DOHH2 (cell line): ENCODE results near the gene MYO1H.

Experiments used
- EZH2phosphoT487 ChIP-seq: fragments of 200-600 bp; sonication (generic); IDR thresholded peaks from 2 replicates; pipeline ENCODE4 v1.6.1; 2017; ENCODE audit warnings: borderline replicate concordance, mild to moderate bottlenecking, antibody characterized with exemption, low read length, moderate library complexity, mixed read lengths
- TF ChIP-seq, protein P1 (sequence below): fragments of 200-600 bp; sonication (generic); IDR thresholded peaks from one replicate; pipeline ENCODE4 v1.5.1; 2014; ENCODE audit warnings: antibody characterized with exemption, mild to moderate bottlenecking, low read depth, low read length; ENCODE audit not compliant: poor library complexity, severe bottlenecking

DNA sequence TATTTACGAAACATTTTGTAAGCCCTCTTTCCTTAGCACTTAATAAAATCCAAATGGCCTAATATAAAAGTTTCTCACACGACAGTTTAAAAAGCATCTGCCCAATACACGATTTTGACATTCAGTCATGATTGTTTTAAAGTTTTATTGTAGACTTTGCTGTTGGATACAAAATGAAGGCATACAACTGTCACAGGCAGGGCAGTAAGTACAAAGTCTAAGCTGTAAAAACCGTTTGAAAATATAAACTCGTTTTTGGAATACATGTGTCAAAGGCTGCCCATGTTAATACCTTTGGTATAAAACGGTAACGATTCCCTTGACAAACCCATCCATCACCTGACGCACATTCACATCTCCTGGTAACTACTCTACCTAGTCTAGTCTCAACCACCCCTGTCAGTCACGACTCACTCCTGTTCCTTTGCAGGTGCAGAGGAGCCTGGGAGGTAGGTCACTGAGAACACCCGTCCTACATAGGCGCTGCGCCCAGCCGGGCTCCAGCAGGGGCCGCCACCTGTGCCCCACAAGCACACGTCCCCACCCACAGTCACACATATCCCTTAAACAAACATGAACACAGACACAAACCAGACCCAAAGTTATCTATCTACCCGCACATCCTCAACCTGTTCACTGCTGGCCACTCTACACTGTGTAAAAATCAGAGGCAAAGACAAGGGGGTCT is 102.3 kb downstream of the MYO1H start:
- TF ChIP-seq, protein P1, sequence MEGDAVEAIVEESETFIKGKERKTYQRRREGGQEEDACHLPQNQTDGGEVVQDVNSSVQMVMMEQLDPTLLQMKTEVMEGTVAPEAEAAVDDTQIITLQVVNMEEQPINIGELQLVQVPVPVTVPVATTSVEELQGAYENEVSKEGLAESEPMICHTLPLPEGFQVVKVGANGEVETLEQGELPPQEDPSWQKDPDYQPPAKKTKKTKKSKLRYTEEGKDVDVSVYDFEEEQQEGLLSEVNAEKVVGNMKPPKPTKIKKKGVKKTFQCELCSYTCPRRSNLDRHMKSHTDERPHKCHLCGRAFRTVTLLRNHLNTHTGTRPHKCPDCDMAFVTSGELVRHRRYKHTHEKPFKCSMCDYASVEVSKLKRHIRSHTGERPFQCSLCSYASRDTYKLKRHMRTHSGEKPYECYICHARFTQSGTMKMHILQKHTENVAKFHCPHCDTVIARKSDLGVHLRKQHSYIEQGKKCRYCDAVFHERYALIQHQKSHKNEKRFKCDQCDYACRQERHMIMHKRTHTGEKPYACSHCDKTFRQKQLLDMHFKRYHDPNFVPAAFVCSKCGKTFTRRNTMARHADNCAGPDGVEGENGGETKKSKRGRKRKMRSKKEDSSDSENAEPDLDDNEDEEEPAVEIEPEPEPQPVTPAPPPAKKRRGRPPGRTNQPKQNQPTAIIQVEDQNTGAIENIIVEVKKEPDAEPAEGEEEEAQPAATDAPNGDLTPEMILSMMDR, result peak; percentile 46
- no peak for TF ChIP-seq EZH2phosphoT487
